ENCODE measurements around the gene ALK. TPM values are rescaled to one million over a fixed set of nuclear protein-coding genes. Genes with fewer than 3 reads are reported as not detected.

ALK gene
- total and polyA plus RNA-seq, 2 donors (not counting 1 experiment from before 2014, with no cell fraction given), result under 0.01 to 0.02 TPM

GRCh38 chr2:29526587-29527586, 394.5 kb downstream of the ALK start:
- H3K27me3 ChIP-seq (ENCODE audit: control insufficient read depth, insufficient read depth, low read length), result no peaks in the 10 kb centered on the region
- no peaks in the 10 kb centered on the region for H3K36me3 ChIP-seq (ENCODE audit: control insufficient read depth, insufficient read depth, low read length)
- H3K4me1 ChIP-seq (ENCODE audit: control insufficient read depth, extremely low read depth, insufficient read depth, low read length), result peaks cover 26% of the 10 kb centered on the region
- no peaks in the 10 kb centered on the region for H3K9me3 ChIP-seq (ENCODE audit: control insufficient read depth, insufficient read depth, low read depth, low read length)
- H3K4me3 ChIP-seq (replicated peaks in 1 of 4; ENCODE audit: control extremely low read depth in 1 of 4, insufficient read depth in 1 of 4, low read depth in 3 of 4, low read length in 4 of 4), result no peak overlapping the region
- no peak for DNase-seq (ENCODE audit: low read depth in 2 of 2)
- no peak overlapping the region for H3K4me2 ChIP-seq (ENCODE audit: extremely low read depth, insufficient read depth, low read length)
- H2AFZ ChIP-seq (ENCODE audit: low read length), result no peak overlapping the region
- no peak overlapping the region for H3K9ac ChIP-seq (ENCODE audit: insufficient read depth, low read length)
- TF ChIP-seq CTCF (conservative IDR thresholded peaks at IDR 0.05 in 1 of 2, IDR thresholded peaks at IDR 0.05 in 1 of 2; ENCODE audit: low read depth in 1 of 2, low read length in 2 of 2), result no peak
- TF ChIP-seq EZH2 (IDR thresholded peaks at IDR 0.05; ENCODE audit: low read length, missing control alignments), result no peak
- H3K79me2 ChIP-seq (ENCODE audit: control insufficient read depth, insufficient read depth, low read length), result no peaks in the 10 kb centered on the region
- H4K20me1 ChIP-seq (ENCODE audit: control insufficient read depth, extremely low read depth, insufficient read depth, low read length), result no peaks in the 10 kb centered on the region
- H3K27ac ChIP-seq (ENCODE audit: insufficient read depth, low read length), result no peak overlapping the region

- no peak for TF ChIP-seq EZH2 (IDR thresholded peaks at IDR 0.05; ENCODE audit: low read length, missing control alignments)
- no peak for TF ChIP-seq CTCF (conservative IDR thresholded peaks at IDR 0.05 in 1 of 2, IDR thresholded peaks at IDR 0.05 in 1 of 2; ENCODE audit: low read depth in 1 of 2, low read length in 2 of 2)
- Histone ChIP-seq H3K36me3 (ENCODE audit: control insufficient read depth, insufficient read depth, low read length) (no peaks in the 10 kb centered on the region), H3K4me2 (ENCODE audit: extremely low read depth, insufficient read depth, low read length) (no peak overlapping the region), H3K79me2 (ENCODE audit: control insufficient read depth, insufficient read depth, low read length) (no peaks in the 10 kb centered on the region), H3K27ac (ENCODE audit: insufficient read depth, low read length) (no peak overlapping the region), H2AFZ (ENCODE audit: low read length) (no peak overlapping the region), H3K27me3 (ENCODE audit: control insufficient read depth, insufficient read depth, low read length) (no peaks in the 10 kb centered on the region), H3K4me3 (replicated peaks in 1 of 4; ENCODE audit: control extremely low read depth in 1 of 4, insufficient read depth in 1 of 4, low read depth in 3 of 4, low read length in 4 of 4) (no peak overlapping the region), H3K4me1 (ENCODE audit: control insufficient read depth, extremely low read depth, insufficient read depth, low read length) (peaks cover 26% of the 10 kb centered on the region), H4K20me1 (ENCODE audit: control insufficient read depth, extremely low read depth, insufficient read depth, low read length) (no peaks in the 10 kb centered on the region), H3K9ac (ENCODE audit: insufficient read depth, low read length) (no peak overlapping the region), H3K9me3 (ENCODE audit: control insufficient read depth, insufficient read depth, low read depth, low read length) (no peaks in the 10 kb centered on the region)
- DNase-seq (ENCODE audit: low read depth in 2 of 2), result no peak
Measured at GRCh38 chr2:29525921-29526320, 395.5 kb downstream of the ALK start.

GRCh38 chr2:29524652-29525051, 396.7 kb downstream of the ALK start:
- peaks cover 26% of the 10 kb centered on the region for H3K4me1 ChIP-seq (ENCODE audit: control insufficient read depth, extremely low read depth, insufficient read depth, low read length)
- TF ChIP-seq EZH2 (IDR thresholded peaks at IDR 0.05; ENCODE audit: low read length, missing control alignments), result no peak
- no peak for TF ChIP-seq CTCF (conservative IDR thresholded peaks at IDR 0.05 in 1 of 2, IDR thresholded peaks at IDR 0.05 in 1 of 2; ENCODE audit: low read depth in 1 of 2, low read length in 2 of 2)
- H3K4me2 ChIP-seq (ENCODE audit: extremely low read depth, insufficient read depth, low read length), result no peak overlapping the region
- H3K27ac ChIP-seq (ENCODE audit: insufficient read depth, low read length), result no peak overlapping the region
- no peak overlapping the region for H3K9ac ChIP-seq (ENCODE audit: insufficient read depth, low read length)
- no peaks in the 10 kb centered on the region for H4K20me1 ChIP-seq (ENCODE audit: control insufficient read depth, extremely low read depth, insufficient read depth, low read length)
- no peaks in the 10 kb centered on the region for H3K27me3 ChIP-seq (ENCODE audit: control insufficient read depth, insufficient read depth, low read length)
- H3K79me2 ChIP-seq (ENCODE audit: control insufficient read depth, insufficient read depth, low read length), result no peaks in the 10 kb centered on the region
- no peaks in the 10 kb centered on the region for H3K36me3 ChIP-seq (ENCODE audit: control insufficient read depth, insufficient read depth, low read length)
- no peak overlapping the region for H3K4me3 ChIP-seq (replicated peaks in 1 of 4; ENCODE audit: control extremely low read depth in 1 of 4, insufficient read depth in 1 of 4, low read depth in 3 of 4, low read length in 4 of 4)
- no peak overlapping the region for H2AFZ ChIP-seq (ENCODE audit: low read length)
- H3K9me3 ChIP-seq (ENCODE audit: control insufficient read depth, insufficient read depth, low read depth, low read length), result no peaks in the 10 kb centered on the region
- no peak for DNase-seq (ENCODE audit: low read depth in 2 of 2)
